ENCODE measurements around the gene P2RY8.
"Not testable (repeated sequence)": the region's sequence is repeated elsewhere in the genome, so short reads cannot be mapped to it uniquely, and the experiment has no call there.

Gene P2RY8

GRCh38 chrX:1516596-1517104 is 20.3 kb downstream of the P2RY8 start:
- DNase-seq: no peak

- DNase-seq: no peak
These were observed 25.2 kb downstream of the P2RY8 start for GRCh38 chrX:1511829-1512228.

GRCh38 chrX:1511150-1511549 is 25.8 kb downstream of the P2RY8 start:
- no peak for DNase-seq

DNA sequence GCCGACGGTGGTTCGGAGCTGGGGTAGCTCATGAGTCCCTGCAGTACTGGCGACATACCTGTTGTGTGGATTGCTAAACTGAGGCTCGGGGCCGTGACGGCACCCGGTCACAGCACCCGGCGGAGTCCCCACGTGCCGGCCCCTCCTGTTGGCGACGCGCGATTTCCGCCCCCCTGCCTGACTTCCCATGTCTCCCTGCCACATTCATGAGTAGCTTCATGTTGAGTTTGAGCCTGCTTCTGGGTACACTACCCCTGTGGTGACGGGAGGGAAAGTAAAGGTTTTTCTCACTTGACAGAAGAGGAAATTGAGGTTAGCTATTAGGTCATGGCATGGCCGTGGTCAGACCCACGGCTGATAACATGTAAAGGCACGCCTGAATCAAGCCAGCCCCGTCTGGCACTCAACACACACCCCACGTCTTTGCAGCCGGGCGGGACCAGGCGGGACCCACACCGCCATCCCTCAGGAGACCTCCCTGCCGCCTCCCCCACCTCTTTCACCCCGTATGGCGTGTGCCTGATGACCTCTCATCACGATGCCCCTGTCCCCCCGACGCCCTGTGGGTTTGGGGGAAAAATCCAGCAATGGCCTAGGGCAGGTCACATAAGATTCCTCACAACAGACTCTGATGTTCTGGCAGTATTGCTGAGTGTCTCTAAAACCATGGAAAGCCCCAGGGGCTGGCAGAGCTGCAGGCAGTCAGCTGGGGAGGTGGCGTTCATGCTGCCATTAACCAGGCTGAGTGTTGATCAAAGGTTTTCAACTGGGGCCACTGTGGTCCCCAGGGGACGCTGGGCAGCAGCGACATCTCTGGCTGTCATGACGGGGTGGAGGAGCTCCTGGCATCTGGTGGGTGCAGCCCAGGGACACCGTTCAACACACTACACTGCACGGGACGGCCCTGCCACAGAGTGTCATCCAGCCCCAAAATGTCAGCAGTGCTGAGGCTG is 29.2 kb downstream of the P2RY8 start:
- DNase-seq: no peak

GRCh38 chrX:1506916-1507315 is 30.1 kb downstream of the P2RY8 start:
- DNase-seq: no peak

- DNase-seq: no peak
These were observed 34.1 kb downstream of the P2RY8 start for GRCh38 chrX:1502853-1503252.

DNA sequence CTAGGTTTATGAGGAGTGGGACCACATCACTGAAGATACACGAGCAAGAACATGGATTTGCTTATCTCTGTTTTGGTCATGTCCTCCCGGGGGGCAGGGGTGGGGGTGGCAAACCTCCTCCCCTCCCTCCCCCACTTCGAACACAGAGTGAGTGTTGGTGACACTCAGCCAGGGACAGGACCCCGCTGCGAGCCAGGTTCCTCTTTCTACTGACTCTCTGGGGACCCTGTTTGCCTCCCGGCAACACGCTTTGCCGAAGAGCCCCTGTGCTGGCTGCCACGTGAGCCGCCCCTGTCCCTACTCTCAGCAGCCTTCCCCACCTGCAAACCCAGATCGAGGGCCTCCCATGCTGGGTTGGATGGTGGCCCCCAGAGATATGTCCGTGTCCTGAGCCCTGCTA is 34.7 kb downstream of the P2RY8 start:
- no peak for DNase-seq

DNA sequence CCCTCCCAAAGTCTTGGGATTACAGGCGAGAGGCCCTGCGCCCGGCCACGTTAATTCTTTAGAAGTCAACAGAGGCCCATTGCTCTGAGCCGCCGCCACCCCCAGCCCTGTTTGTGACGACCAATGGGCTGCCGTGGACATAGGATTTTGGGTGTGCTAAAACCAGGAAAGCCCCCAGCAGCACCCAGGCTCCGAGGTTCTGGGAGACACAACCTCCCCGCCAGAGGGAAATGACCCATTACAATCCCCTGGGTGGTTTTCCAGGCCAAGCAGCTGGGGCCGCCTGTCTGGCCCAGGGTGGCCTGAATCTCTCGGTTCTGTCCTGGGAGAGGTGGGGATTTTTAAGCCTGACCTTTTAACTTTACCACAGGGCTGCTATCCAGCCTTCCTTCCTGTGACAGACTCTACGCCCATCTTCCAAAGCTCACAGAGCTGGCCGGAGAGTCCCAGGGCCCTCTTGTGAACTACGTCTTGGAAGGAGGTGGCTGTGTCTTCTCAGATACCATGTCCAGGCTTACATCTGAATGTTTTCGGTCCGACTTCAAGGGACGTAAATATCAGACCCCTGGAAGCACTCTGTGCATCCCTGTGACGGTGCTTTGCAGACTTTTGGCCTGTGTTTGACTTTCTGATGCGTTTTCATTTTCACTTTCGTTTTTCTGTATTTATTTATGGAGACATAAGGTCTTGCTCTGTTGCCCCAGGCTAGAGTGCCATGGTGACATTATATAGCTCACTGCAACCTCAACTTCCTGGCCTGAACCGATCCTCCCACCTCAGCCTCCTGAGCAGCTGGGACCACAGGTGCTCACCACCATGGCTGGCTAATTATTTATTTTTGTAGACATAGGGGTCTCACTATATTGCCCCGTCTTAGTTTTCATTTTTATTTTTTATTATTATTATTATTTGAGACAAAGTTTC is 36.0 kb downstream of the P2RY8 start:
- no peak for DNase-seq

GRCh38 chrX:1496076-1496475 is 40.9 kb downstream of the P2RY8 start:
- DNase-seq: no peak

GRCh38 chrX:1493877-1494510 is 43.0 kb downstream of the P2RY8 start:
- DNase-seq: no peak

GRCh38 chrX:1493412-1493811 is 43.6 kb downstream of the P2RY8 start:
- DNase-seq: no peak

DNA sequence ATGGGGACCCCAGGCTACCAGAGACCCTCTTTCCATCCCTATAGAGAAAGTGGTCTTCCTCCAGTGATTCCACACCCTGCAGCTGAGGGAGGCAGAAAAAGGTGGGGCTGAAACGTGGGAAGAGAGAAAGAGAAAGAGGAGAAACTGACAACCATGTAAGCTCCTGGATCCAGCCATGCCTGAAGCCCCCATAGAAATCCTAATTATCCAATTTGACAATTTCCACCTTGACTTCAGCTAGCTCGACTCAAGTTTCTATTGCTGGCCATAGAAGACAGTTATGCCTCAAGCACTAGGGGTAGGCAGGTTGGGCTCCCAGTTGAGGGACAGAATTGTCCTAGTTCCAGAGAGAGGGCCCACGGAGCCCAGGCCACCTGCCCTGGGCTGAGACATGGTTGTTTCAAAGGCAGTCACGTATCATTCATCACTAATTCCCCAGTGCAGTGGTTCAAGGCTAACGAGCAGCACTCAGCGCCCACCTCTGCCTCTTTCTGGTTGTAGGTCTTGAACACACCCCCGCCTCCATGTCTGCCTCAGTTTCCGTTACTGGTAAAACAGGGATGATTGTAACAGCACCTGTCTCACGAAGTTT is 44.5 kb downstream of the P2RY8 start:
- no peak for DNase-seq

GRCh38 chrX:1491851-1492349 is 45.1 kb downstream of the P2RY8 start:
- DNase-seq: no peak

DNA sequence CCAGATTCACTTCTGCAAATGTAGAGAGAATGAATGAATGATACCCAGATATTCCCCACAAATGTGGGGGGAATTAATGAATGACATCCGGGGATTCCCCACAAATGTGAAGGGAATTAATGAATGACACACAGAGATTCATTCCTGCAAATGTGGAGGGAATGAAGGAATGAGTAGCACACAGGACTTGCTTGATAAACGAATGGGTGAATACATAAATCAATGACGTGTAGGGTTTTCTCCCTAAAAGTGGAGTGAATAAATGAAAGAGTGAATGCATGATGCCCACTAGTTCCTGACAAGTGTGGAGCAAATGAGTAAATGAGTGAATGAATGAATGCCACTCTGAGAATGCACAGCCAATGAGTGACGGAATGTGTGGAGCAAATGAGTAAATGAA is 45.7 kb downstream of the P2RY8 start:
- not testable (repeated sequence) for DNase-seq

GRCh38 chrX:1490723-1491122 is 46.3 kb downstream of the P2RY8 start:
- DNase-seq: not testable (repeated sequence)

- not testable (repeated sequence) for DNase-seq
These were observed 47.6 kb downstream of the P2RY8 start for GRCh38 chrX:1489354-1489753.

DNA sequence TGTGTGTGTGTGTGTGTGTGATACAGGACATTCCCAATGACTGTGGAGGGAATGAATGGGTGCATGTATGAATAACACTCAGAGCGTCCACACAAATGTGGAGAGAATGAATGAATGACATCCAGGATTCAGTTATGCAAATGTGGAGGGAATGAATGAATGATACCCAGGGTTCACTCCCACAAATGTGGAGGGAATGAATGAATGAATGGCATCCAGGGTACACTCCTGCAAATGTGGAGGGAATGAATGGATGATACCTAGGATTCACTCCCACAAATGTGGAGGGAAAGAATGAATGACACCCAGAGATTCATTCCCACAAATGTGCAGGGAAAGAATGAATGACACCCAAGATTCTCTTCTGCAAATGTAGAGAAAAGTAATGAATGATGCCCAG is 48.2 kb downstream of the P2RY8 start:
- no peak for DNase-seq

DNA sequence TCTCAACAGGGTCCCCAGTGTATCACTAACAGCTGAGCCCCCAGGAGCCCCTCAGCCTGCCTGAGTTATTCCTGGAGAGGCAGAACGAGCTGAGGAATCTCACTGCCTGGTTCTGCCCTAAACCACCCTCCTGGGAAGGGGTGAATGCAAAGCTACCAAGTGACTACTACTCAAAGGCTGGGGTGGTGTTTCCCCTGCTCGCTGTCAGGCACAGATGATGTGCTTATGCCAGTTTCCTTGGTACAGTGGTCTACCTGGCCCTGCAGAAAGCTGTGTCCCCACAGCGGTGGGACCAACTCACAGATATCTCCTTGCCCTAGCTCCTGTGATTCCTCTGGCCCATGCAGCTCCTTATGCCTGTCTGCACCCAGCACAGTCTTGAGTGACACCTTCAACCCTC is 48.8 kb downstream of the P2RY8 start:
- no peak for DNase-seq

- DNase-seq: no peak
These were observed 49.6 kb downstream of the P2RY8 start for GRCh38 chrX:1487401-1487800.

DNA sequence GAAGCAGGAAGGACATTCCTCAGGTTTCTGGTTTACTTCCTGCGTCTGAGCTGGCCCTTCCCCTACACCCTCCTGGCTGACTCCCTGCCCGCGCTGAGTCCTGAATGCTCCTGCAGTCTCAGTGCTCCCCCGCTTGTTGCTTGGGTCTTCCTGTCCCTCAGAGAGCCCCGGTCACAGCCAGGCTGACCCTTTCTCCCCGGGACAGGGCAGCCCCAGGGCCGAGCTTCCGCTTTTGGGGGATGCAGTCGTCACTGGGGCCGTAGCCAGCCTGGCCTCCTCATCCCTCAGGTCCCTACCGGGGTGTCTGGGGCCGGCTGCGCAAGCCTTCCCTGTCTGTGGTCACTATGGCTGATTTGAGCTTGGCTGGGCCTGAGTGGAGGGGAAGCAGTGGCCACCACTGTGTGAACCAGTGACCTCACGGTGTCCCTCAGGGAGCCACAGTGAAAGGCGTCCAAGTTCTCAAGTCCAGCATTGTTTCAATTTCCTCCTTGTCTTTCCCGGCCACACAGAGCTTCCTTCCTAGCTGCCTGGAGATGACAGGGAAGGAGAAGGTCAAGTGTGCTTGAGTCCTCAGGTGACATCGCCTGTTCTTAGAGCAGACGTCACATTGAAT is 50.1 kb downstream of the P2RY8 start:
- no peak for DNase-seq

GRCh38 chrX:1486177-1486576 is 50.8 kb downstream of the P2RY8 start:
- no peak for DNase-seq

- no peak for DNase-seq
These were observed 52.0 kb downstream of the P2RY8 start for GRCh38 chrX:1485033-1485432.
